ENCODE data around the gene PCDH9.

GRCh38 chr13:66972659-66973058 lies 257.5 kb downstream of the PCDH9 start:
- TF ChIP-seq EZH2phosphoT487 (IDR thresholded peaks at IDR 0.05; ENCODE audit: insufficient read depth, low read depth) (no peak), EZH2 (IDR thresholded peaks at IDR 0.05; ENCODE audit: insufficient read depth, poor library complexity, severe bottlenecking) (no peak)
